ENCODE measurements around the gene SPTA1. TPM values are rescaled to one million over a fixed set of nuclear protein-coding genes. Genes with fewer than 3 reads are reported as not detected.

Gene SPTA1
- total RNA-seq, 1 experiment from 2014 or later: not detected

DNA sequence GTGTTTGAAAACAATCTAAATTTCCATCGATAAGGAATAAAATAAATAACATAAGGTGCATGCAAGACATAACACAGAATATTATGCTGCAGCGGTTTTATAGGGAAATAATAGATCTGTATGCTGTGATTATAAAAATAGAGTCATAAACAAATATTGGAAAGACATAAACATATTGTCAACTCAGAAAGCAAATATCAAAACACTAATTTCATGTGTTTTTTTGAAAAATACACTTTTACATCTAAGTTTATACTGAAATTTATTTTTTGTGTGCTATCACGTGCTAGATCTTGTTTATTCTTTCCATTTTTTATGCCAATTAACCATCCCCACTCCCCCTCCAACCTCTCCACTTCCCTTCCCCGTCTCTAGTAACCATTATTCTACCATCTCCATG lies 24.6 kb upstream of the SPTA1 start:
- no TSS peak for BruUV-seq (replicated peaks)

GRCh38 chr1:158706096-158706495 lies 19.6 kb upstream of the SPTA1 start:
- H3K4me3 Mint-ChIP-seq (ENCODE audit: unreplicated experiment): no peak overlapping the region
- intact Hi-C loops (cut with micrococcal nuclease): no loop called here
- no peaks in the 10 kb centered on the region for H3K36me3 Mint-ChIP-seq (ENCODE audit: insufficient read depth, unreplicated experiment)
- ChIA-PET POLR2A (no interaction called here), CTCF (interaction anchor here (0.6 to 1.1 kb wide), 2 partner anchors 21 to 1912 kb away, joined by 3 to 4 read pairs; no protein-coding TSS in a partner anchor)
- no peaks in the 10 kb centered on the region for H3K4me1 Mint-ChIP-seq (ENCODE audit: insufficient read depth, unreplicated experiment)
- peaks cover 28% of the 10 kb centered on the region for H3K27me3 Mint-ChIP-seq (ENCODE audit: insufficient read depth, unreplicated experiment)
- H3K27ac Mint-ChIP-seq (ENCODE audit: low read depth, unreplicated experiment): no peak overlapping the region
- TF ChIP-seq, protein P1, sequence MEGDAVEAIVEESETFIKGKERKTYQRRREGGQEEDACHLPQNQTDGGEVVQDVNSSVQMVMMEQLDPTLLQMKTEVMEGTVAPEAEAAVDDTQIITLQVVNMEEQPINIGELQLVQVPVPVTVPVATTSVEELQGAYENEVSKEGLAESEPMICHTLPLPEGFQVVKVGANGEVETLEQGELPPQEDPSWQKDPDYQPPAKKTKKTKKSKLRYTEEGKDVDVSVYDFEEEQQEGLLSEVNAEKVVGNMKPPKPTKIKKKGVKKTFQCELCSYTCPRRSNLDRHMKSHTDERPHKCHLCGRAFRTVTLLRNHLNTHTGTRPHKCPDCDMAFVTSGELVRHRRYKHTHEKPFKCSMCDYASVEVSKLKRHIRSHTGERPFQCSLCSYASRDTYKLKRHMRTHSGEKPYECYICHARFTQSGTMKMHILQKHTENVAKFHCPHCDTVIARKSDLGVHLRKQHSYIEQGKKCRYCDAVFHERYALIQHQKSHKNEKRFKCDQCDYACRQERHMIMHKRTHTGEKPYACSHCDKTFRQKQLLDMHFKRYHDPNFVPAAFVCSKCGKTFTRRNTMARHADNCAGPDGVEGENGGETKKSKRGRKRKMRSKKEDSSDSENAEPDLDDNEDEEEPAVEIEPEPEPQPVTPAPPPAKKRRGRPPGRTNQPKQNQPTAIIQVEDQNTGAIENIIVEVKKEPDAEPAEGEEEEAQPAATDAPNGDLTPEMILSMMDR (IDR thresholded peaks at IDR 0.05; ENCODE audit: unreplicated experiment): no peak
- H3K9me3 Mint-ChIP-seq (ENCODE audit: unreplicated experiment): no peaks in the 10 kb centered on the region
- DNase-seq (ENCODE audit: unreplicated experiment): no peak
- BruUV-seq (replicated peaks): no TSS peak

More for the DNA sequence above, 24.6 kb upstream of the SPTA1 start:
- Mint-ChIP-seq H3K4me1 (ENCODE audit: insufficient read depth, unreplicated experiment) (no peaks in the 10 kb centered on the region), H3K9me3 (ENCODE audit: unreplicated experiment) (no peaks in the 10 kb centered on the region), H3K27ac (ENCODE audit: low read depth, unreplicated experiment) (no peak overlapping the region), H3K36me3 (ENCODE audit: insufficient read depth, unreplicated experiment) (no peaks in the 10 kb centered on the region), H3K4me3 (ENCODE audit: unreplicated experiment) (no peak overlapping the region), H3K27me3 (ENCODE audit: insufficient read depth, unreplicated experiment) (peaks cover 65% of the 10 kb centered on the region)
- intact Hi-C loops (cut with micrococcal nuclease): no loop called here
- ChIA-PET CTCF (interaction anchor here (1.0 kb wide), 1 partner anchor 720 kb away, joined by 3 read pairs; no protein-coding TSS in a partner anchor), POLR2A (no interaction called here)
- TF ChIP-seq, protein P1 (IDR thresholded peaks at IDR 0.05; ENCODE audit: unreplicated experiment): no peak
- no peak for DNase-seq (ENCODE audit: unreplicated experiment)

DNA sequence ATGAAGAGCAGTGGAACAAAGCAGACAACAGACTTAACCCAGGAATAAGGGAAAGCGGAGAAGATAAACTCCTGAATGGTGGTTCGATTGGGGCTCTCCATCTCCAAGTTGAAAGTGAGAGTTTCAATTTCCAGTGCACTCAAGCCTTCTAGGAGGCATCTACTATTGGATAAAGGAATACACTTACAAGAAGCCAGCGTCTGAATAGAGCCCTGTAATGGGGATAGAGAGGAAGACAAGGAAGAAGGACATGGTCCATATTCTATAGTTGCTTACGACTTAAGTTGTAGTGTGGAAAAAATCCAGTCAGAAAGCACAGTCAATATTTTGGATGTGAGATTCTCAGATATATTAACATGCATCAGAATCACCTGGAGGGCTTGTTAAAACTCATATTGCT lies 14.0 kb upstream of the SPTA1 start, which contains the start of gene OR6K2:
Gene OR6K2 (minus strand): TSS at position 101 of the 400 bp plus-strand sequence. CDS start 0 bp downstream, at position 101.
- Mint-ChIP-seq H3K4me1 (ENCODE audit: insufficient read depth, unreplicated experiment) (no peaks in the 10 kb centered on the region), H3K4me3 (ENCODE audit: unreplicated experiment) (no peak within 1 kb of the TSS), H3K27ac (ENCODE audit: low read depth, unreplicated experiment) (no peak within 1 kb of the TSS), H3K9me3 (ENCODE audit: unreplicated experiment) (no peaks in the 10 kb centered on the region), H3K27me3 (ENCODE audit: insufficient read depth, unreplicated experiment) (peaks cover 58% of the 10 kb centered on the region), H3K36me3 (ENCODE audit: insufficient read depth, unreplicated experiment) (no peaks in the 10 kb centered on the region)
- TF ChIP-seq, protein P1 (IDR thresholded peaks at IDR 0.05; ENCODE audit: unreplicated experiment): no peak
- ChIA-PET POLR2A (no interaction called here), CTCF (no interaction called here)
- DNase-seq (ENCODE audit: unreplicated experiment): no peak
- no TSS peak for BruUV-seq (replicated peaks)
- intact Hi-C loops (cut with micrococcal nuclease): no loop called here

GRCh38 chr1:158694596-158694995 lies 8.1 kb upstream of the SPTA1 start:
- no peak for DNase-seq (ENCODE audit: unreplicated experiment)
- TF ChIP-seq, protein P1 (IDR thresholded peaks at IDR 0.05; ENCODE audit: unreplicated experiment): no peak
- Mint-ChIP-seq H3K4me3 (ENCODE audit: unreplicated experiment) (no peak overlapping the region), H3K4me1 (ENCODE audit: insufficient read depth, unreplicated experiment) (no peaks in the 10 kb centered on the region), H3K27ac (ENCODE audit: low read depth, unreplicated experiment) (no peak overlapping the region), H3K36me3 (ENCODE audit: insufficient read depth, unreplicated experiment) (no peaks in the 10 kb centered on the region), H3K27me3 (ENCODE audit: insufficient read depth, unreplicated experiment) (peaks cover 61% of the 10 kb centered on the region), H3K9me3 (ENCODE audit: unreplicated experiment) (no peaks in the 10 kb centered on the region)
- intact Hi-C loops (cut with micrococcal nuclease): no loop called here
- CTCF ChIA-PET: no interaction called here
- no TSS peak for BruUV-seq (replicated peaks)
- POLR2A ChIA-PET: no interaction called here
